ENCODE data around the gene TSPAN16. TPM values are rescaled to one million over a fixed set of nuclear protein-coding genes. Genes with fewer than 3 reads are reported as not detected.
"Not testable (repeated sequence)": the region's sequence is repeated elsewhere in the genome, so short reads cannot be mapped to it uniquely, and the experiment has no call there.

Gene TSPAN16
- total RNA-seq, 2 donors from 2014 or later, result not detected

DNA sequence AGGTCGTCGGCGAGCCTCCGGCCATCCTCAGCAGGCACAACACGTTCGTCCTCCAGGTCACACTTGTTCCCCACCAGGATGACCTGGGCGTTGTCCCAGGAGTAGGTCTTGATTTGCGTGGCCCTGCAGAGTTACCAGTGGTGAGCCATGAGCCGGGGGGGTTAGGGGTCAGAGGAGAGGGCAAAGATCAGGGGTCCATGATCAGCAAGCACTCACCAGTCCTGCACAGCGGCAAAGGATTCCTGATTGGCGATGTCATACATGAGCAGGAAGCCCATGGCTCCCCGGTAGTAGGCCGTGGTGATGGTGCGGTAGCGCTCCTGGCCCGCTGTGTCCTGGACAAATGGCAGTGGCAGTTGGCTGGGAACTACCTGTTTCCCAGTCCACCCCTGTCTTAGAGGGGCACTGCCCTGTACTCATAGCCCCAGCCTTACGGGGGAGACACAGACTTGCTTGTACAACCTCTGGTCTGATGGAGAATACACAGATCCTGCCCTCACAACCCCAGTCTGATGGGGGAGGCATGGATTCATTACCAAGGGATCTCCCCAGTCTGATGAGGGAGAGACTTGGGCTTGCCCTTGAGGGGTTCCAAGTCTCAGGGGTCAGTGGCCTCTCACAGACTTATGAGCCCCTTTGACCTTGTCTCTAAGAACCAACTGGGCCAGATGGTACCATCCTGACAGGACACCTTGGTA lies 39.6 kb downstream of the TSPAN16 start:
- no peak overlapping the region for H3K27ac ChIP-seq
- DNase-seq (ENCODE audit: low spot score), result no peak
- no peaks in the 10 kb centered on the region for H3K27me3 ChIP-seq (replicated peaks; ENCODE audit: insufficient read depth)
- H3K4me3 ChIP-seq, result no peak overlapping the region
- H3K36me3 ChIP-seq, result peaks cover 36% of the 10 kb centered on the region
- TF ChIP-seq, protein P1, sequence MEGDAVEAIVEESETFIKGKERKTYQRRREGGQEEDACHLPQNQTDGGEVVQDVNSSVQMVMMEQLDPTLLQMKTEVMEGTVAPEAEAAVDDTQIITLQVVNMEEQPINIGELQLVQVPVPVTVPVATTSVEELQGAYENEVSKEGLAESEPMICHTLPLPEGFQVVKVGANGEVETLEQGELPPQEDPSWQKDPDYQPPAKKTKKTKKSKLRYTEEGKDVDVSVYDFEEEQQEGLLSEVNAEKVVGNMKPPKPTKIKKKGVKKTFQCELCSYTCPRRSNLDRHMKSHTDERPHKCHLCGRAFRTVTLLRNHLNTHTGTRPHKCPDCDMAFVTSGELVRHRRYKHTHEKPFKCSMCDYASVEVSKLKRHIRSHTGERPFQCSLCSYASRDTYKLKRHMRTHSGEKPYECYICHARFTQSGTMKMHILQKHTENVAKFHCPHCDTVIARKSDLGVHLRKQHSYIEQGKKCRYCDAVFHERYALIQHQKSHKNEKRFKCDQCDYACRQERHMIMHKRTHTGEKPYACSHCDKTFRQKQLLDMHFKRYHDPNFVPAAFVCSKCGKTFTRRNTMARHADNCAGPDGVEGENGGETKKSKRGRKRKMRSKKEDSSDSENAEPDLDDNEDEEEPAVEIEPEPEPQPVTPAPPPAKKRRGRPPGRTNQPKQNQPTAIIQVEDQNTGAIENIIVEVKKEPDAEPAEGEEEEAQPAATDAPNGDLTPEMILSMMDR (IDR thresholded peaks at IDR 0.05), result no peak
- ATAC-seq (ENCODE audit: insufficient number of reproducible peaks, low FRiP score, low read depth), result no peak
- peaks cover 2 to 22% of the 10 kb centered on the region in 2 donors for H3K4me1 ChIP-seq (ENCODE audit: control insufficient read depth in 1 of 2, low read depth in 2 of 2)
- no peaks in the 10 kb centered on the region for H3K9me3 ChIP-seq

DNA sequence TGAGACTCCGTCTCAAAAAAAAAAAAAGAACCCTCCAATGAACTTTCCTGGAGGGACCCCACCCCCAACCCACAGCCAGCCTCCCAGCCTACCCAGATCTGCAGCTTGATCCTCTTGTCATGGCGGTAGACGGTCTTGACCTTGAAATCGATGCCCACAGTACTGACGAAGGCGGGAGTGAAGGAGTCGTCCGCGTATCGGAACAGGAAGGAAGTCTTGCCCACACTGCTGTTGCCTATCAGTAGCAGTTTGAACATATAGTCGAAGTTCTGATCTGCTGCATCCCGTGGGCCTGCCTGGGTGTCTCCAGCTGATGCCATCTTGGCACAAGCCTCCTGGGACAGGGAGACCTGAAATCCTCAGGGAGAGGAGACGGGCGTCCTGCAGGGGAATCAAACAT lies 41.1 kb downstream of the TSPAN16 start:
- Histone ChIP-seq H3K27me3 (replicated peaks; ENCODE audit: insufficient read depth) (no peaks in the 10 kb centered on the region), H3K4me3 (no peak overlapping the region), H3K9me3 (no peaks in the 10 kb centered on the region), H3K36me3 (peaks cover 36% of the 10 kb centered on the region), H3K4me1 (ENCODE audit: control insufficient read depth in 1 of 2, low read depth in 2 of 2) (peaks cover 2 to 22% of the 10 kb centered on the region in 2 donors), H3K27ac (no peak overlapping the region)
- no peak for ATAC-seq (ENCODE audit: insufficient number of reproducible peaks, low FRiP score, low read depth)
- DNase-seq (ENCODE audit: low spot score), result no peak
- TF ChIP-seq, protein P1 (IDR thresholded peaks at IDR 0.05), result no peak

DNA sequence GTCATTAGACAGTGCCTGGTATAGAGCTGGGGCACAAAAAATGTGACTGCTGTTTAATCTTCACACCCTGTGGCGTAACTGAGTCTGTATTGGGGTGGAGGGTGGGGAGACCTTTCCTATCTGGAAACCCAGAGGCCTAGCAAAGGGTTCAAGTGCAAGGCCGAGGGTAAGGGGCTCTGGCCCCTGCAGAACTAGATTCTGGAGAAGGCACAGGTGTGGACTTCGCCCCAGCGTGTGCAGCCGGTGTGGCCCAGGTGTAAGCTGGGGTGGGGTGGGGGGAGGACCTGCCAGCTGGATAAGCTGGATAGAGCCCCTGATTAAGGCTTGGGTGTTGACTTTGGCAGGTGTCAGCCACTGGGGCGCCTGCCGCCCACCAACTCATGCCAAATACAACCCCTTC lies 42.2 kb downstream of the TSPAN16 start:
- DNase-seq (ENCODE audit: low spot score) (no peak), ATAC-seq (ENCODE audit: insufficient number of reproducible peaks, low FRiP score, low read depth) (no peak)
- TF ChIP-seq, protein P1 (IDR thresholded peaks at IDR 0.05), result no peak
- Histone ChIP-seq H3K36me3 (peaks cover 37% of the 10 kb centered on the region), H3K4me1 (ENCODE audit: control insufficient read depth in 1 of 2, low read depth in 2 of 2) (peaks cover 2 to 25% of the 10 kb centered on the region in 2 donors), H3K27ac (peak overlapping the region; percentile 23 to 63), H3K4me3 (peak overlapping the region; percentile 75), H3K27me3 (replicated peaks; ENCODE audit: insufficient read depth) (no peaks in the 10 kb centered on the region), H3K9me3 (no peaks in the 10 kb centered on the region)

DNA sequence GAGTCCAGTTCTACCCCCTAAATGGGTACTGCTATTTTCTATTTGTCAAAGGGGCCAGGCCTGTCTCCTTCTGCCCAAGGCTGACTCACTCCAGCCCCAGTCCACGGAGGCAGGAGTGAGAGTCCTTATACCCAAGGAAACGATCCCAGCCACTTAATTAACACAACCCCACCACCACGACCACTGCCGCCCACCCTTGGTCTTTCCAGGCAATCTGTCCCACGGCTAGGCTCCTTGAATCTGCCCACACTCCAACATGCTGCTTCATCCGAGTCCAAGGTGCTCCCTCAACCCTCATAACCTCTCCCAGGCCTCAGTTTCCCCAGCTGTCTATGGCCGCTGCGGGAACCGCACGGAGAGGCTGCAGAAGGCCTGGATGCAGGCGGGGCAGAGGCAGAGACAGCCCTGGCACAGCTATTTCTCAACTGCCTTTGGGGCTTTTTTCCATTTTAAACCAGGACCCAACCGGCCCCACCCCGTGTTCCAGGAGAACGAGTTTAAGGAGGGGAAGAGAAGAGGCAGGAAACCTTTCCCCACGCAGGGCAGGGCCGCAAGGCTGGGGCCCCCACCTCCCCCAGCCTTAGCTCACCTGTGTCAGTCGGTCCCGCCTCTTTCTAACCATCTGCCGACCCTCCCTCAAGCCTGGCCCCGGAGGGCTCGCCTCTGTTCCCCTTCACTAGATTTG lies 42.8 kb downstream of the TSPAN16 start:
- Histone ChIP-seq H3K4me3 (peak overlapping the region; percentile 75), H3K9me3 (no peaks in the 10 kb centered on the region), H3K4me1 (ENCODE audit: control insufficient read depth in 1 of 2, low read depth in 2 of 2) (peaks cover 2 to 31% of the 10 kb centered on the region in 2 donors), H3K27me3 (replicated peaks; ENCODE audit: insufficient read depth) (no peaks in the 10 kb centered on the region), H3K27ac (peak overlapping the region; percentile 60 to 63), H3K36me3 (peaks cover 31% of the 10 kb centered on the region)
- no peak for ATAC-seq (ENCODE audit: insufficient number of reproducible peaks, low FRiP score, low read depth)
- TF ChIP-seq, protein P1 (IDR thresholded peaks at IDR 0.05), result no peak
- DNase-seq (ENCODE audit: low spot score), result no peak

DNA sequence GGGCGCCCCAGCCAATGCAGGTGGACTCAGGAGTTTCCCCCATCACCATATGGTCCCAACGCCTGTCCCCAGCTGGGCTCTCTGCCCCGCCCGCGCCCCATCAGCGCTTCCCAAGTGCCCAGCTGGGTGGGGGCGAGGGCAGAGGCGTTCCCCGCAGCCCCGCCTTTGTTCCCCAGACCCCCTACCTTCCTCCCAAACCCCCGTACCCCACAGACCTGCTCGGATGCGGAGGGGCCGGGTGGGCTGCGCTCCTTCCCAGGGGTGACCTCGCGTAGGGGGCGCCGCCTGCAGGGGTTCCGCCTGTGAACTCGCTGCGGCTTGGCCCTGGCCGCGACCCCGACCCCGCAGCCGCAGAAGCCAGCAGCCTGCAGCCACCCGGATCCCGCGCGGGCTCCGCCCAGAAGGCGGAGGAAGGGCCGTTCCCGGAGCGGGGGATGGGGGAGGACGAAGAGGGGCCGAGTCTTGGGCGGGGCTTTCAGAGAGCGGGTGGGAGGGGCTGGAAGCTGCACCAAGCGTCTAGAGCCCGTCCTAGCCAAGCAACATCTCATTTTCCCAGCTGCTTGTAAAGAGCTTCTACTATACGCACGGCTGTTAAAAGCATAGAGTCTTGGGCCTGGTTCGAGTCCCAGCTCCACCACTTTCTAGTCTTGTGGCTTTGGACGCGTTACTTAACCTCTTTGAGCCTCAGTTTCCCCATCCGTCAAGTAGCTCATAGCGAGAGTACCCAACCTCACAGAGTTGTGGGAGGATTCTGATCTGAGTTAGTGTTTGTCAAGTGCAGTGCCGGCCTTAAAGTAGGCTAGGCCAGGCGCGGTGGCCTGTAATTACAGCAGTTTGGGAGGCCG lies 43.5 kb downstream of the TSPAN16 start, which contains the start of gene RAB3D:
Gene RAB3D (minus strand): TSS at position 404 of the 845 bp plus-strand sequence. CDS start 2,258 bp downstream, outside the sequence.
- TF ChIP-seq, protein P1 (IDR thresholded peaks at IDR 0.05), result no peak
- peak; percentile 62 for ATAC-seq (ENCODE audit: insufficient number of reproducible peaks, low FRiP score, low read depth)
- peaks cover 8 to 38% of the 10 kb centered on the region in 2 donors for H3K4me1 ChIP-seq (ENCODE audit: control insufficient read depth in 1 of 2, low read depth in 2 of 2)

GRCh38 chr19:11340099-11340467 lies 44.1 kb downstream of the TSPAN16 start:
- not testable (repeated sequence) for H3K27me3 ChIP-seq (replicated peaks; ENCODE audit: insufficient read depth); DNase-seq (ENCODE audit: low spot score); H3K9me3 ChIP-seq; ATAC-seq (ENCODE audit: insufficient number of reproducible peaks, low FRiP score, low read depth)
- H3K4me3 ChIP-seq, result peak overlapping the region; percentile 75
- H3K27ac ChIP-seq, result peak overlapping the region; percentile 41 to 60
- peaks cover 13 to 44% of the 10 kb centered on the region in 2 donors for H3K4me1 ChIP-seq (ENCODE audit: control insufficient read depth in 1 of 2, low read depth in 2 of 2)
- peaks cover 18% of the 10 kb centered on the region for H3K36me3 ChIP-seq

More for the DNA sequence above, 43.5 kb downstream of the TSPAN16 start, which contains the start of gene RAB3D:
- Histone ChIP-seq H3K27me3 (replicated peaks; ENCODE audit: insufficient read depth) (no peaks in the 10 kb centered on the region), H3K27ac (peak within 1 kb of the TSS; percentile 60 to 63), H3K36me3 (peaks cover 24% of the 10 kb centered on the region), H3K9me3 (no peaks in the 10 kb centered on the region), H3K4me3 (peak within 1 kb of the TSS; percentile 75)
- peak; percentile 60 for DNase-seq (ENCODE audit: low spot score)

Data from thoracic aorta (tissue), 2 donors.